HG03521 (cell line): Measurements from ENCODE around the gene ZNF687.

Experiments used
- ATAC-seq: cut with Tn5 transposase; IDR thresholded peaks from one replicate; pipeline ENCODE4 v1.9.1; 2021; ENCODE audit warnings: mild to moderate bottlenecking, moderate library complexity; ENCODE audit not compliant: unreplicated experiment

Gene ZNF687

GRCh38 chr1:151312411-151312810, 30.3 kb downstream of the ZNF687 start:
- ATAC-seq: no peak

GRCh38 chr1:151312826-151313225, 30.7 kb downstream of the ZNF687 start:
- ATAC-seq: no peak

DNA sequence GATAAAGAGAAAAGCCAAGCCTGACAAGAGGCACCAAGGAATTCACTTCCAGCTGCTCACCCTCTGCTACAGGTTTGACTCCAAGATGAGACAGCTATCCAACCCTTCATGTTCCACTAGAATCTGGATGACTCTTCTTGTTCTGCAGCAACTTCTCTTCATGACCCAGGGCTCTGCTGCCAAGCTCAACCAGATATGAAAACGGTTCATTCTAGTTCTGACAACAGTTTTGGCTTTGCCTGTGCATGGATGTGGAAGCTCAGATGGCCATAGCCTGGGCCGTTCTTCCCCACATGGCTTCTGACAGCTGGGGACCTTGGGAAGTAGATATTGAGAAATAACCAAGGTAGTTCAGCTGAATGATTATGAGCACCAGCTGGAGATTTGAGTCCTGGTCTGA, 31.4 kb downstream of the ZNF687 start:
- ATAC-seq: no peak

DNA sequence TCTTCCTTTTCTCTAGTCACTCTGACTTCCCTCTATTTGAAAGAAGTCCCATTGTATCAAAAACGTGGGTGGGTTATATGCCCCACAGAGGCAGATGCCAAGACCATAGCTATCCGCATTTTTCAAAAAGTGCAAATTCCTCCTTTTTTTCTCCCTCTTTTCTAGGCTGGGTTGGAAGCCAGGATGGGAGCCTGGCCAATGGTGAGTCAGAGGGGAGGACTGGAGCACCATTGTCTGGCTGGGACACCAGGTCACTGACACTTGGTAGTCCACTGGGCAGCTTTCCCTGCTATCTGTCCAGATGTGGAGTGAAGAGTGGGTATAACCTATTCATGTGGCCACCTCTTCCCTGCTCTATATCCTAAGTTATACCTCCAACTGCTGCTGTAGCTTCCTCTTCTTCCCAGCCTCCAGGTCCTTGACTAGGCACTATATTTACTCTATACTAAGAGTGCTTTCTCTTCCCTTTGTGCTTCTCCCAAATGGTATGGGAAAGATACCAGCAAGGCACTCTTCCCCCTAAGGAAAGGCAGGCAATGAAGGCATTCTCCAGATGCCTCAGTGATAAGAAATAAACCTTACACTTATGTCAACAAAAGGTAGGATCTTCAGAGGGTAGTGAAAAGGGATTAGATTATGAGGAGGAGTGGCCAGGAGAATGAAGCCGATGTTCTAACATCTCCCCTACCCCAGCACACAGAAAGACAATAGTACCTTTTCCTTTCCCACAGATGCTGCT, 32.2 kb downstream of the ZNF687 start:
- ATAC-seq: no peak

- ATAC-seq: no peak
Observed at GRCh38 chr1:151315565-151316235, 33.6 kb downstream of the ZNF687 start.

GRCh38 chr1:151318975-151319374, 36.9 kb downstream of the ZNF687 start:
- no peak for ATAC-seq

- no peak for ATAC-seq
Observed at GRCh38 chr1:151324390-151324930, 42.4 kb downstream of the ZNF687 start.

GRCh38 chr1:151325231-151325630, 43.1 kb downstream of the ZNF687 start:
- ATAC-seq: no peak

DNA sequence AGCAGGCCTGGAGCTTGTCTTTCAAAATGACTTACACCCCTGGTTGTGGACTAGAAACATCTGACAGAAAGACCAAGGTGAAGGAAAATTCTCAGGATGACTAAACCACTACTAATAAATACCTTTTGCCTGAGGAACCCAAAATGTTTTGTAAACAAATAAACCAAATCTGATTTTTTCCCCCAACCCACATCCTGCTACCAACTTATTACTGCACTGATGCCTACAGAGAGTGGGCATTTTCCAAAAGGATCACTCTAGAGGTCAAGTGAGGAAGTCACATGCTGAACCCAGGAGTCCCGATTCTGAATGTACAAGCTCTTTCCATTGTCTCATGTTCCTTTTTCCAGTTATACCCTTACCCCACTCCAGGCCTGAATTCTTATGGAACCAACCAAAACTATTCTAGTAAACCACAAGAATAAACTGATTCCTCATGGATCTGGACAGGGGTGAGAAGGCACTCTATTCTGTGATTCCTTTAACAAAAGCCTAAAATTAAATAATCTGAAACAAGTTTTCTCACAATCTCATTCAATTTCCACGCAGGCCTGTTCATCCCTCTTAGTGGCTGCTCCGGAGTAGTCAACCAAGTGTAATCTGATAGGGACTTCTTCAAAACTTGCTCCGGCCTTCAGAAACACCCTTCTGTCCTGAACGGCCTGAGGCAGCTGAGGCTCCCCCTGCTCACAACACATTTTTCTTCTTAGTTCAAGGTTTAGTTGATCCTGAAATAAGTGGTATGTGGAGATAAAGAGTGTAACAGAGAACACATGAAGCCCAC, 43.7 kb downstream of the ZNF687 start:
- no peak for ATAC-seq

GRCh38 chr1:151326619-151327222, 44.6 kb downstream of the ZNF687 start:
- ATAC-seq: peak; percentile 22

DNA sequence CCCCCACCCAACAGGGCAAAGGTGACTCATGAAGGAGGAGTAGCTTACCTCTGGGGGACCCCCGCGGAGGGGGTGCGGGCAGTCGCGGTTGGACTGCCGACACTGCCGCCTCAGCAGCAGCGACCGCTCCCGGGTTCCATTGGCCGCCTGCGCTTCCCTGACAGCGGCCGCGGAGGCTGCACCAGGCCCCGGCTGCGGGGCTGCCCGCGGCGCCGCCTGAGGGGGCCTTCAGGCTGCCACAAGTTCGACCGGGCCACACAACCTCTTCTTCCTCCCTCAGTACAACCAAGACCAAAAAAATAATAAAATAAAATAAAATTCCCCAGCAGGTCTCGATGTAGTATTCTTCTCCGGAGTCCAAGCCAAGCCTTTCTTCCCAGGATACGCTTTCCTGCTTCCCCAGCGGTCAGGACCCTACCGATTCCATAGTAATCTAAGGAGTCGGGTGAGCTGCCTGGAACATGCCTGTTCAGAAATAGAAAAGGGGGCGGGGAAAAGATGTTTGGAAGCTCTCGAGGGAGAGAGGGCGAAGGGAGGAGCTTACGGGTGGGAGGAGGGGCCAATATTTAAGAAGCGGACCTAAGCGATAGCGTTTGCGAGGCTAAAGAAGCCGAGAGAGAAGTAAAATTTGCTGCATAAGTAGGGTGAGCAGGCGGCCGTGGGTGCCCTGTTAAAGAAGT, 45.3 kb downstream of the ZNF687 start, which contains the start of gene PI4KB:
PI4KB (minus strand) TSS at position 194 of the 680 bp plus-strand sequence. CDS start 10,935 bp downstream, outside the sequence.
- ATAC-seq: peak; percentile 85

GRCh38 chr1:151327903-151328674, 46.0 kb downstream of the ZNF687 start:
- ATAC-seq: no peak

DNA sequence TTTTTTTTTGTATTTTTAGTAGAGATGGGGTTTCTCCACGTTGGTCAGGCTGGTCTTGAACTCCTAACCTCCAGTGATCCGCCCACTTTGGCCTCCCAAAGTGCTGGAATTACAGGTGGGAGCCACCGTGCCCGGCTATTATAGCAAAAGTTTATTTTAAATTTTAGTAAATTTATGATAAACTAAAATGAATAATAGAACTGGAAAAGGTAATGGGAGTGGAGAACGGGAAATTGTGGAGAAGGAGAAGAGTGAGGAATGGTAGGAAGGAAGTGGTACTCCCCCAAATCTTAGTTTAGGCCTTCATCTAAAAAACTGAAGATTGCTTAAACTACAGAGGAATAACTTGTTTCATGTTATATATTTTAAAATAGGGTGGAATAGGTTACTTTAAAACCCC, 52.7 kb downstream of the ZNF687 start:
- ATAC-seq: no peak

DNA sequence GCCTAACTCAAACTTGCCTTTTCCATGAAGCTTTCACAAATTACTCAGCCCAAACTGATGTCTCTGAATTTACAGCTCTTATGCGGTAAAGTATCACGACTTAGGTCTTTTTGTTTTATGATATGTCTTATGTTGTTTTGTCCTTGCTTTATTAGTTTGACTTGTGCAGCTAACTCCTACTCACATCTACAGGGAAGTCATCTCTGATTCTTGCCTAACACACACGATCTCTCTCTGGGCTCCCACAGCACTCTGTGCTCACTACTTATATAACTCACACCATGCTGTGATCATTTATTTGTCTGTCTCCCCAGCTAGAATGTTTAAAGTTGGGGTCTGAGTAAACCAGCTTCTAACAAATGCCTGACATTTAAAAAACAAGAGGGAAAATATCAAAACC, 54.5 kb downstream of the ZNF687 start:
- no peak for ATAC-seq

GRCh38 chr1:151340870-151341754, 59.0 kb downstream of the ZNF687 start:
- ATAC-seq: no peak
